Liver (tissue), 9 donors: ENCODE data around the gene ABHD15. TPM values are rescaled to one million over a fixed set of nuclear protein-coding genes. Genes with fewer than 3 reads are reported as not detected.

Experiments used
- DNase-seq: peaks from one replicate; pipeline ENCODE4 v3.0.0-alpha.2; 2017; ENCODE audit warnings: low spot score
- H3K27ac ChIP-seq, 2 donors: one replicate each; pipeline ENCODE4 v1.7.0; 2013; ENCODE audit warnings: inconsistent platforms in 2 of 2, low read length in 2 of 2, control low read depth in 1 of 2, low read depth in 1 of 2, mild to moderate bottlenecking in 1 of 2
- H3K27me3 ChIP-seq, 4 donors: one replicate each; pipeline versions ENCODE4 v1.6.1 to v1.7.0; 2013; ENCODE audit warnings: low read length in 3 of 4, inconsistent platforms in 1 of 4, mild to moderate bottlenecking in 1 of 4, moderate library complexity in 1 of 4; ENCODE audit not compliant: control insufficient read depth in 4 of 4, insufficient read depth in 4 of 4
- H3K36me3 ChIP-seq, 4 donors: one replicate each; pipeline versions ENCODE4 v1.6.1 to v1.7.0; 2013; ENCODE audit warnings: low read length in 3 of 4, mild to moderate bottlenecking in 3 of 4, low read depth in 1 of 4, moderate library complexity in 1 of 4; ENCODE audit not compliant: control insufficient read depth in 4 of 4, insufficient read depth in 3 of 4
- H3K4me1 ChIP-seq, 4 donors: one replicate each; pipeline versions ENCODE4 v1.6.1 to v1.7.0; 2013; ENCODE audit warnings: low read length in 3 of 4, mild to moderate bottlenecking in 3 of 4, moderate library complexity in 1 of 4; ENCODE audit not compliant: control insufficient read depth in 4 of 4, insufficient read depth in 4 of 4
- H3K4me3 ChIP-seq, 3 donors: one replicate each; pipeline versions ENCODE4 v1.6.1 to v1.7.0; 2013; ENCODE audit warnings: low read length in 3 of 3, control low read depth in 1 of 3, low read depth in 1 of 3, mild to moderate bottlenecking in 1 of 3
- H3K9ac ChIP-seq, 2 donors: one replicate each; pipeline ENCODE4 v1.7.0; 2013; ENCODE audit warnings: low read length in 2 of 2, mild to moderate bottlenecking in 2 of 2, moderate library complexity in 2 of 2, control low read depth in 1 of 2, low read depth in 1 of 2
- H3K9me3 ChIP-seq, 4 donors: one replicate each; pipeline versions ENCODE4 v1.6.1 to v1.7.0; 2013; ENCODE audit warnings: low read length in 3 of 4; ENCODE audit not compliant: control insufficient read depth in 4 of 4
- EGR1 ChIP-seq, 2 donors: IDR thresholded peaks; 2 replicates each; pipeline ENCODE4 v1.6.1; 2016 to 2018; ENCODE audit warnings: antibody characterized with exemption in 2 of 2, low read depth in 2 of 2
- FOXA1 ChIP-seq: IDR thresholded peaks from 2 replicates; pipeline ENCODE4 v1.6.1; 2016; ENCODE audit warnings: antibody characterized with exemption
- FOXA2 ChIP-seq: IDR thresholded peaks from 2 replicates; pipeline ENCODE4 v1.6.1; 2016; ENCODE audit warnings: antibody characterized with exemption
- HNF4A ChIP-seq, 2 donors: conservative IDR thresholded peaks; 2 replicates each; pipeline ENCODE4 v1.6.1; 2016; ENCODE audit warnings: antibody characterized with exemption in 2 of 2, mild to moderate bottlenecking in 2 of 2
- HNF4G ChIP-seq: IDR thresholded peaks from 2 replicates; pipeline ENCODE4 v1.6.1; 2016; ENCODE audit warnings: antibody characterized with exemption
- JUND ChIP-seq, 2 donors: IDR thresholded peaks; 2 replicates each; pipeline ENCODE4 v1.6.1; 2016; ENCODE audit warnings: antibody characterized with exemption in 2 of 2
- NR2F2 ChIP-seq: IDR thresholded peaks from 2 replicates; pipeline ENCODE4 v1.6.1; 2016; ENCODE audit warnings: antibody characterized with exemption
- RAD21 ChIP-seq, 2 donors: IDR thresholded peaks; 2 replicates each; pipeline ENCODE4 v1.6.1; 2016; ENCODE audit warnings: antibody characterized with exemption in 2 of 2, mild to moderate bottlenecking in 2 of 2
- SP1 ChIP-seq: IDR thresholded peaks from 2 replicates; pipeline ENCODE4 v1.6.1; 2018; ENCODE audit warnings: antibody characterized with exemption, mild to moderate bottlenecking
- TAF1 ChIP-seq: conservative IDR thresholded peaks from 2 replicates; pipeline ENCODE4 v1.6.1; 2016; ENCODE audit warnings: antibody characterized with exemption, mild to moderate bottlenecking
- WGBS: extraction: QIAGEN DNeasy Blood & Tissue Kit; methylation state at CpG from one replicate; pipeline ENCODE4 v1.1.7; 2013; 5-methylcytosine and 5-hydroxymethylcytosine counted together
- polyA plus RNA-seq, 2 donors: library from polyadenylated mRNA; stranded (reverse) in 1 of 2; unstranded in 1 of 2; fragments of 200-250 nt in 1 of 2; fragments of >200 nt in 1 of 2; fragmentation: Nextera tagmentation in 1 of 2; extraction: Ambion mirVana in 1 of 2; gene quantifications; one replicate each; pipeline versions ENCODE4 v1.2.1 to v1.2.3, GENCODE V29; 2013 to 2015
- total RNA-seq, 2 donors: library from RNA; depleted of rRNA; stranded (reverse); fragments of >200 nt; gene quantifications; one replicate each; pipeline ENCODE4 v1.2.3, GENCODE V29; 2014
- TF ChIP-seq, protein P1 (sequence below): IDR thresholded peaks from 2 replicates; pipeline ENCODE4 v1.6.1; 2016; ENCODE audit warnings: antibody characterized with exemption
- TF ChIP-seq, protein P2 (sequence below): IDR thresholded peaks from 2 replicates; pipeline ENCODE4 v1.6.1; 2016; ENCODE audit warnings: antibody characterized with exemption, mild to moderate bottlenecking
- TF ChIP-seq, protein P3 (sequence below): IDR thresholded peaks from 2 replicates; pipeline ENCODE4 v1.6.1; 2016; ENCODE audit warnings: antibody characterized with exemption
- TF ChIP-seq, protein P4 (sequence below): fragments of 150-350 bp; IDR thresholded peaks from 2 replicates; pipeline ENCODE4 v1.5.1; 2017; ENCODE audit warnings: improper control_type of control experiment, low read depth, low read length; ENCODE audit not compliant: missing input control
- TF ChIP-seq, protein P5 (sequence below): IDR thresholded peaks from 2 replicates; pipeline ENCODE4 v1.6.1; 2016; ENCODE audit warnings: antibody characterized with exemption
- donor health status: healthy.
- donor health status: healthy.
- donor health status: healthy.
- donor health status: healthy.
- donor health status: healthy.

Gene ABHD15
- total and polyA plus RNA-seq, 4 donors = 5.6 to 25.7 (median 10.6) TPM

DNA sequence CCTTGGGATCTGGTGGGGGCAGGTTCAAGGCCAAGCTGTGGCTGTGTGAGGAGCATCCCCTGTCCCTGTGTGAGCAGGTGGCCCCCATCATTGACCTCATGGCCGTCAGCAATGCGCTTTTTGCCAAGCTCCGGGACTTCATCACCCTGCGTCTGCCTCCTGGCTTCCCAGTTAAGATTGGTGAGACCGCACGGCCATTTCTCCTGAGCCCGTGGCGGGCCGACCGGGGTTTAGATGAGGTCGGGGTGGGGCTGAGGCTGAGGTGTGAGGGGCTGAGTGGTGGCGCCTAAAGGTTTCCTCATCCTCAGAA is 45.2 kb upstream of the ABHD15 start:
- Histone ChIP-seq H3K4me3 (no peak overlapping the region), H3K27me3 (peaks cover 0 to 10% (median 1%) of the 10 kb centered on the region in 4 donors), H3K36me3 (no peaks in the 10 kb centered on the region), H3K9me3 (no peaks in the 10 kb centered on the region), H3K4me1 (peaks cover 11 to 37% (median 30%) of the 10 kb centered on the region in 4 donors), H3K27ac (no peak overlapping the region), H3K9ac (no peak overlapping the region)
- WGBS = 84% methylated on average over 12 of the region's 12 CpGs
- DNase-seq = no peak
- no peak for TF ChIP-seq EGR1 (IDR thresholded peaks at IDR 0.05; ENCODE audit: low read depth in 2 of 2)
- TF ChIP-seq, protein P1, sequence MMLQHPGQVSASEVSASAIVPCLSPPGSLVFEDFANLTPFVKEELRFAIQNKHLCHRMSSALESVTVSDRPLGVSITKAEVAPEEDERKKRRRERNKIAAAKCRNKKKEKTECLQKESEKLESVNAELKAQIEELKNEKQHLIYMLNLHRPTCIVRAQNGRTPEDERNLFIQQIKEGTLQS = no peak
- TF ChIP-seq, protein P2, sequence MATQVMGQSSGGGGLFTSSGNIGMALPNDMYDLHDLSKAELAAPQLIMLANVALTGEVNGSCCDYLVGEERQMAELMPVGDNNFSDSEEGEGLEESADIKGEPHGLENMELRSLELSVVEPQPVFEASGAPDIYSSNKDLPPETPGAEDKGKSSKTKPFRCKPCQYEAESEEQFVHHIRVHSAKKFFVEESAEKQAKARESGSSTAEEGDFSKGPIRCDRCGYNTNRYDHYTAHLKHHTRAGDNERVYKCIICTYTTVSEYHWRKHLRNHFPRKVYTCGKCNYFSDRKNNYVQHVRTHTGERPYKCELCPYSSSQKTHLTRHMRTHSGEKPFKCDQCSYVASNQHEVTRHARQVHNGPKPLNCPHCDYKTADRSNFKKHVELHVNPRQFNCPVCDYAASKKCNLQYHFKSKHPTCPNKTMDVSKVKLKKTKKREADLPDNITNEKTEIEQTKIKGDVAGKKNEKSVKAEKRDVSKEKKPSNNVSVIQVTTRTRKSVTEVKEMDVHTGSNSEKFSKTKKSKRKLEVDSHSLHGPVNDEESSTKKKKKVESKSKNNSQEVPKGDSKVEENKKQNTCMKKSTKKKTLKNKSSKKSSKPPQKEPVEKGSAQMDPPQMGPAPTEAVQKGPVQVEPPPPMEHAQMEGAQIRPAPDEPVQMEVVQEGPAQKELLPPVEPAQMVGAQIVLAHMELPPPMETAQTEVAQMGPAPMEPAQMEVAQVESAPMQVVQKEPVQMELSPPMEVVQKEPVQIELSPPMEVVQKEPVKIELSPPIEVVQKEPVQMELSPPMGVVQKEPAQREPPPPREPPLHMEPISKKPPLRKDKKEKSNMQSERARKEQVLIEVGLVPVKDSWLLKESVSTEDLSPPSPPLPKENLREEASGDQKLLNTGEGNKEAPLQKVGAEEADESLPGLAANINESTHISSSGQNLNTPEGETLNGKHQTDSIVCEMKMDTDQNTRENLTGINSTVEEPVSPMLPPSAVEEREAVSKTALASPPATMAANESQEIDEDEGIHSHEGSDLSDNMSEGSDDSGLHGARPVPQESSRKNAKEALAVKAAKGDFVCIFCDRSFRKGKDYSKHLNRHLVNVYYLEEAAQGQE = no peak
- TF ChIP-seq JUND (IDR thresholded peaks at IDR 0.05) = no peak

DNA sequence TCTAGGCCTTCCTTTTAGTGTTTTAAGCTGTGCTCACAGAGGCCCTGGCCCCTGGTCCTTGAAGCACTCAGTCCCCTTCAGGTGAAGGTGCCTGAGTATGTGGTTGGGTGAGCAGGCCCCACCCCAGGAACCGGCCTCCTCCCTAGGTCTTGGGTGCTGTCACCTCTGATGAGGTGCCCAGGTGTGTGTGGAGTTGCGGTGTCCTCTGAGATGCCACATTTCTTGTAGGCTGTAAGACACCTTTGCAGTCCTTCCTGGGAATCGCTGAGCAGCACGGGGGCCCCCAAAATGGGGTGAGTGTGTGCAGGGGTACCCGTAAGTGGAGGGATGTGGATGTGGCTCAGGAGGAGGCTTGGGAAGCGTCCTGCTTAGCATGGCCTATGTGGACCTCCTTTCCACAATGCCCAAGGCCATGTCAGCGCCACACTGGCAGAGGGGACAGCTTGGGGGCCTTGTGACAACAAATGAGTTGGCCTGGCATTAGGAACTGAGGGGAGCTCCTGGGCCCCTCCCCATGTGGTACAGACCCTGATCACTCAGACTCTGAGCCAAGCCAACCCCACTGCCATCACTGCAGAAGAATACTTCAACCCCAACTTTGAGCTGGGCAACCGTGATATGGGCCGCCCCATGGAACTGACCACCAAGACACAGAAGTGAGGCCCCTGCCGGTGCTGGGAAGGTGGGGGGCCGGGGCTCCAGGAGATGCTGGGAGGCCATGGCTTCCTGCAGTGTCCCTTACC is 44.7 kb upstream of the ABHD15 start:
- Histone ChIP-seq H3K4me1 (peaks cover 11 to 32% (median 26%) of the 10 kb centered on the region in 4 donors), H3K9me3 (no peaks in the 10 kb centered on the region), H3K4me3 (no peak overlapping the region), H3K36me3 (no peaks in the 10 kb centered on the region), H3K27me3 (peaks cover 0 to 10% (median 1%) of the 10 kb centered on the region in 4 donors), H3K9ac (no peak overlapping the region), H3K27ac (no peak overlapping the region)
- 95% methylated on average over 11 of the region's 11 CpGs for WGBS
- no peak for DNase-seq
- TF ChIP-seq TAF1 = no peak
- no peak for TF ChIP-seq RAD21 (IDR thresholded peaks at IDR 0.05)
- TF ChIP-seq FOXA2 = no peak
- no peak for TF ChIP-seq HNF4G
- TF ChIP-seq, protein P3, sequence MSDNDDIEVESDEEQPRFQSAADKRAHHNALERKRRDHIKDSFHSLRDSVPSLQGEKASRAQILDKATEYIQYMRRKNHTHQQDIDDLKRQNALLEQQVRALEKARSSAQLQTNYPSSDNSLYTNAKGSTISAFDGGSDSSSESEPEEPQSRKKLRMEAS = no peak
- TF ChIP-seq FOXA1 = no peak
- TF ChIP-seq HNF4A (conservative IDR thresholded peaks at IDR 0.05) = no peak

DNA sequence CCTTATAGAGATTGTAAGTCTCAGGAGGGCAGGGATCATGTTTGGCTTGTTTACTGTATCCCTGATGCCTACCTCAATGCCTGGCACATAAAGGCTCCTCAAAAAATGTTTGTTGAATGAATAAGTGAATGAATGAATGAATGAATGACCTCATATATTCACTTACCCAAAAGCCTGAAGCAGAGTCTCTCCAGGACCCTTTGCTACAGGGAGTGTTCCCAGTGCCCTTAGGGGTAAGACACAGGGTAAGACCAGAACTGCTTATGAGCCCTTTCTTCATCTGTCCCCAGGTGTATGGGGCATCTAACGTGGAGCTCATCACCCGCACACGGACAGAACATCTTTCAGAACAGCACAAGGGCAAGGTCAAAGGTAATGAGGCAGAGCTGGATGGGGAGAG is 43.6 kb upstream of the ABHD15 start:
- TF ChIP-seq RAD21 (IDR thresholded peaks at IDR 0.05) = no peak
- no peak for TF ChIP-seq JUND (IDR thresholded peaks at IDR 0.05)
- TF ChIP-seq, protein P3 = no peak
- TF ChIP-seq SP1 = no peak
- TF ChIP-seq TAF1 = no peak
- TF ChIP-seq FOXA1 = no peak
- no peak for TF ChIP-seq NR2F2
- TF ChIP-seq, protein P1 = no peak
- TF ChIP-seq, protein P4, sequence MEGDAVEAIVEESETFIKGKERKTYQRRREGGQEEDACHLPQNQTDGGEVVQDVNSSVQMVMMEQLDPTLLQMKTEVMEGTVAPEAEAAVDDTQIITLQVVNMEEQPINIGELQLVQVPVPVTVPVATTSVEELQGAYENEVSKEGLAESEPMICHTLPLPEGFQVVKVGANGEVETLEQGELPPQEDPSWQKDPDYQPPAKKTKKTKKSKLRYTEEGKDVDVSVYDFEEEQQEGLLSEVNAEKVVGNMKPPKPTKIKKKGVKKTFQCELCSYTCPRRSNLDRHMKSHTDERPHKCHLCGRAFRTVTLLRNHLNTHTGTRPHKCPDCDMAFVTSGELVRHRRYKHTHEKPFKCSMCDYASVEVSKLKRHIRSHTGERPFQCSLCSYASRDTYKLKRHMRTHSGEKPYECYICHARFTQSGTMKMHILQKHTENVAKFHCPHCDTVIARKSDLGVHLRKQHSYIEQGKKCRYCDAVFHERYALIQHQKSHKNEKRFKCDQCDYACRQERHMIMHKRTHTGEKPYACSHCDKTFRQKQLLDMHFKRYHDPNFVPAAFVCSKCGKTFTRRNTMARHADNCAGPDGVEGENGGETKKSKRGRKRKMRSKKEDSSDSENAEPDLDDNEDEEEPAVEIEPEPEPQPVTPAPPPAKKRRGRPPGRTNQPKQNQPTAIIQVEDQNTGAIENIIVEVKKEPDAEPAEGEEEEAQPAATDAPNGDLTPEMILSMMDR = no peak
- TF ChIP-seq, protein P5, sequence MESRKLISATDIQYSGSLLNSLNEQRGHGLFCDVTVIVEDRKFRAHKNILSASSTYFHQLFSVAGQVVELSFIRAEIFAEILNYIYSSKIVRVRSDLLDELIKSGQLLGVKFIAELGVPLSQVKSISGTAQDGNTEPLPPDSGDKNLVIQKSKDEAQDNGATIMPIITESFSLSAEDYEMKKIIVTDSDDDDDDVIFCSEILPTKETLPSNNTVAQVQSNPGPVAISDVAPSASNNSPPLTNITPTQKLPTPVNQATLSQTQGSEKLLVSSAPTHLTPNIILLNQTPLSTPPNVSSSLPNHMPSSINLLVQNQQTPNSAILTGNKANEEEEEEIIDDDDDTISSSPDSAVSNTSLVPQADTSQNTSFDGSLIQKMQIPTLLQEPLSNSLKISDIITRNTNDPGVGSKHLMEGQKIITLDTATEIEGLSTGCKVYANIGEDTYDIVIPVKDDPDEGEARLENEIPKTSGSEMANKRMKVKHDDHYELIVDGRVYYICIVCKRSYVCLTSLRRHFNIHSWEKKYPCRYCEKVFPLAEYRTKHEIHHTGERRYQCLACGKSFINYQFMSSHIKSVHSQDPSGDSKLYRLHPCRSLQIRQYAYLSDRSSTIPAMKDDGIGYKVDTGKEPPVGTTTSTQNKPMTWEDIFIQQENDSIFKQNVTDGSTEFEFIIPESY = no peak
- TF ChIP-seq FOXA2 = no peak
- no peak overlapping the region for H3K27ac ChIP-seq
- DNase-seq = no peak
- H3K9ac ChIP-seq = no peak overlapping the region
- WGBS = 82% methylated on average over 3 of the region's 3 CpGs
- no peaks in the 10 kb centered on the region for H3K9me3 ChIP-seq
- H3K4me3 ChIP-seq = no peak overlapping the region
- H3K36me3 ChIP-seq = no peaks in the 10 kb centered on the region
- peaks cover 0 to 5% (median 1%) of the 10 kb centered on the region in 4 donors for H3K27me3 ChIP-seq
- H3K4me1 ChIP-seq = peaks cover 8 to 21% (median 15%) of the 10 kb centered on the region in 4 donors
